HEK293 (cell line): ENCODE data around the gene ADAMTSL2.

Experiments
- CTCF ChIA-PET: fragments of 350-600 bp; formaldehyde crosslinking; extraction: SDS; loops from one replicate; lab custom pipeline; 2021; ENCODE audit warnings: antibody characterized with exemption; lab: Yijun Ruan, JAX
- POLR2A ChIA-PET: fragments of 300-600 bp; formaldehyde crosslinking; extraction: SDS; loops from one replicate; lab custom pipeline; 2020; ENCODE audit warnings: antibody characterized with exemption, inconsistent platforms; lab: Yijun Ruan, JAX
- H3K27ac ChIP-seq: fragments of 200-500 bp; sonication (Bioruptor generic); 2 replicates; pipeline ENCODE4 v1.5.1; 2014; ENCODE audit warnings: low read depth, low read length, control low read depth, inconsistent platforms; ENCODE audit errors: extremely low read depth
- H3K36me3 ChIP-seq, 2 experiments: fragments of 200-500 bp in 1 of 2; sonication (Bioruptor generic) in 1 of 2; 1 replicate in 1 of 2; 2 replicates in 1 of 2; pipeline ENCODE4 v1.5.1; 2014 to 2017; ENCODE audit warnings: inconsistent platforms in 2 of 2, low read length in 2 of 2; ENCODE audit not compliant: control insufficient read depth in 2 of 2, insufficient read depth in 1 of 2
- H3K4me1 ChIP-seq: fragments of 200-500 bp; sonication (Bioruptor generic); 2 replicates; pipeline ENCODE4 v1.5.1; 2014; ENCODE audit warnings: mild to moderate bottlenecking, low read length, inconsistent platforms; ENCODE audit not compliant: control insufficient read depth, insufficient read depth
- H3K4me3 ChIP-seq: 2 replicates; pipeline ENCODE4 v1.5.1; 2011; ENCODE audit warnings: low read depth, mild to moderate bottlenecking, control low read depth, low read length, moderate library complexity
- H3K9me3 ChIP-seq: fragments of 200-500 bp; sonication (Bioruptor generic); 2 replicates; pipeline ENCODE4 v1.5.1; 2014; ENCODE audit warnings: low read depth, low read length, inconsistent platforms; ENCODE audit not compliant: control insufficient read depth, insufficient read depth
- KLF1 ChIP-seq: fragments of 450-650 bp; formaldehyde crosslinking; IDR thresholded peaks from 2 replicates; pipeline ENCODE4 v1.5.1; 2016; ENCODE audit warnings: missing biosample characterization, missing genetic modification characterization
- KLF7 ChIP-seq: fragments of 450-650 bp; formaldehyde crosslinking; IDR thresholded peaks from 2 replicates; pipeline ENCODE4 v1.5.1; 2016; ENCODE audit warnings: missing biosample characterization, missing genetic modification characterization, borderline replicate concordance
- MZF1 ChIP-seq: fragments of 450-650 bp; formaldehyde crosslinking; IDR thresholded peaks from 2 replicates; pipeline ENCODE4 v1.5.1; 2017; ENCODE audit warnings: missing biosample characterization, missing genetic modification characterization, borderline replicate concordance
- OVOL3 ChIP-seq: fragments of 450-650 bp; formaldehyde crosslinking; IDR thresholded peaks from 2 replicates; pipeline ENCODE4 v1.5.1; 2016; ENCODE audit warnings: missing biosample characterization, missing genetic modification characterization
- WT1 ChIP-seq: fragments of 450-650 bp; formaldehyde crosslinking; IDR thresholded peaks from 2 replicates; pipeline ENCODE4 v1.5.1; 2016; ENCODE audit warnings: missing biosample characterization, missing genetic modification characterization
- YY1 ChIP-seq: fragments of 450-650 bp; formaldehyde crosslinking; IDR thresholded peaks from 2 replicates; pipeline ENCODE4 v1.5.1; 2018; ENCODE audit warnings: missing biosample characterization, missing genetic modification characterization
- ZFP37 ChIP-seq: fragments of 450-650 bp; formaldehyde crosslinking; IDR thresholded peaks from 2 replicates; pipeline ENCODE4 v1.5.1; 2016; ENCODE audit warnings: missing biosample characterization, missing genetic modification characterization
- ZIC2 ChIP-seq: fragments of 450-650 bp; formaldehyde crosslinking; IDR thresholded peaks from 2 replicates; pipeline ENCODE4 v1.5.1; 2016; ENCODE audit warnings: missing biosample characterization, missing genetic modification characterization
- ZNF112 ChIP-seq: fragments of 450-650 bp; formaldehyde crosslinking; IDR thresholded peaks from 2 replicates; pipeline ENCODE4 v1.5.0; 2017; ENCODE audit warnings: missing biosample characterization, missing genetic modification characterization
- ZNF239 ChIP-seq: fragments of 450-650 bp; formaldehyde crosslinking; IDR thresholded peaks from 2 replicates; pipeline ENCODE4 v1.5.1; 2016; ENCODE audit warnings: missing biosample characterization, missing genetic modification characterization
- ZNF266 ChIP-seq: fragments of 450-650 bp; formaldehyde crosslinking; IDR thresholded peaks from 2 replicates; pipeline ENCODE4 v1.5.1; 2016; ENCODE audit warnings: missing biosample characterization, missing genetic modification characterization, low read depth
- ZNF274 ChIP-seq, 2 experiments: fragments of 200-500 bp in 1 of 2; fragments of 450-650 bp in 1 of 2; sonication (Bioruptor generic) in 1 of 2; formaldehyde crosslinking in 1 of 2; IDR thresholded peaks; 2 replicates each; pipeline versions ENCODE4 v1.5.1 to v1.6.1; 2014 to 2016; ENCODE audit warnings: borderline replicate concordance in 1 of 2, inconsistent platforms in 1 of 2, low read length in 1 of 2, missing biosample characterization in 1 of 2, missing genetic modification characterization in 1 of 2
- ZNF302 ChIP-seq: fragments of 450-650 bp; formaldehyde crosslinking; IDR thresholded peaks from 2 replicates; pipeline ENCODE4 v1.5.1; 2016; ENCODE audit warnings: missing biosample characterization, missing genetic modification characterization, low read depth
- ZNF335 ChIP-seq: fragments of 450-650 bp; formaldehyde crosslinking; conservative IDR thresholded peaks from 2 replicates; pipeline ENCODE4 v1.5.1; 2016; ENCODE audit warnings: missing biosample characterization, missing genetic modification characterization
- ZNF416 ChIP-seq: fragments of 450-650 bp; formaldehyde crosslinking; IDR thresholded peaks from 2 replicates; pipeline ENCODE4 v1.5.1; 2016; ENCODE audit warnings: missing biosample characterization, missing genetic modification characterization
- ZNF514 ChIP-seq: fragments of 450-650 bp; formaldehyde crosslinking; IDR thresholded peaks from 2 replicates; pipeline ENCODE4 v1.5.1; 2016; ENCODE audit warnings: missing biosample characterization, missing genetic modification characterization
- ZNF544 ChIP-seq: fragments of 450-650 bp; formaldehyde crosslinking; IDR thresholded peaks from 2 replicates; pipeline ENCODE4 v1.5.0; 2017; ENCODE audit warnings: missing biosample characterization, missing genetic modification characterization
- ZNF548 ChIP-seq: fragments of 450-650 bp; formaldehyde crosslinking; IDR thresholded peaks from 2 replicates; pipeline ENCODE4 v1.5.1; 2016; ENCODE audit warnings: missing biosample characterization, missing genetic modification characterization
- ZNF571 ChIP-seq: fragments of 450-650 bp; formaldehyde crosslinking; IDR thresholded peaks from 2 replicates; pipeline ENCODE4 v1.5.0; 2017; ENCODE audit warnings: missing biosample characterization, missing genetic modification characterization
- ZNF580 ChIP-seq: fragments of 450-650 bp; formaldehyde crosslinking; IDR thresholded peaks from 2 replicates; pipeline ENCODE4 v1.5.1; 2016; ENCODE audit warnings: missing biosample characterization, missing genetic modification characterization
- ZNF677 ChIP-seq: fragments of 450-650 bp; IDR thresholded peaks from 2 replicates; pipeline ENCODE4 v1.5.0; 2018; ENCODE audit warnings: missing biosample characterization, mild to moderate bottlenecking, missing genetic modification characterization, moderate library complexity
- TF ChIP-seq, protein P1 (sequence below): fragments of 450-650 bp; formaldehyde crosslinking; IDR thresholded peaks from 2 replicates; pipeline ENCODE4; 2016; ENCODE audit warnings: missing biosample characterization, missing genetic modification characterization
- TF ChIP-seq, protein P2 (sequence below): fragments of 450-650 bp; formaldehyde crosslinking; IDR thresholded peaks from 2 replicates; pipeline ENCODE4 v1.5.1; 2016; ENCODE audit warnings: missing biosample characterization, missing genetic modification characterization, borderline replicate concordance
- TF ChIP-seq, protein P3 (sequence below): fragments of 450-650 bp; formaldehyde crosslinking; IDR thresholded peaks from 2 replicates; pipeline ENCODE4 v1.5.1; 2016; ENCODE audit warnings: missing biosample characterization, missing genetic modification characterization
- TF ChIP-seq, protein P4 (sequence below): fragments of 450-650 bp; formaldehyde crosslinking; IDR thresholded peaks from 2 replicates; pipeline ENCODE4 v1.5.1; 2016; ENCODE audit warnings: missing biosample characterization, missing genetic modification characterization, borderline replicate concordance

Gene ADAMTSL2

GRCh38 chr9:133584559-133585476 is 50.3 kb downstream of the ADAMTSL2 start:
- ChIA-PET POLR2A (interaction anchor here (1.0 kb wide), 1 partner anchor 555 kb away, joined by 3 read pairs; no protein-coding TSS in a partner anchor), CTCF (interaction anchor here (0.6 kb wide), 1 partner anchor 14 kb away, joined by 3 read pairs; no protein-coding TSS in a partner anchor)
- H3K27ac ChIP-seq = peak overlapping the region; percentile 77
- TF ChIP-seq ZNF416 (tag by site-specific recombination) (no peak), ZNF302 (tag by site-specific recombination) (no peak), ZNF335 (tag by site-specific recombination) (peak; percentile 89), ZNF580 (tag by site-specific recombination) (no peak), ZNF677 (tag by site-specific recombination) (no peak), ZNF548 (tag by site-specific recombination) (no peak), KLF7 (tag by site-specific recombination) (no peak), KLF1 (tag by site-specific recombination) (no peak; the same call in 1 of the 2 replicates), ZNF514 (no peak), ZNF239 (tag by site-specific recombination) (no peak), MZF1 (tag by site-specific recombination) (no peak), OVOL3 (tag by site-specific recombination) (no peak), ZNF266 (tag by site-specific recombination) (no peak), ZNF274 (IDR thresholded peaks at IDR 0.05; ENCODE audit: low read length) (no peak), ZNF274 (tag by site-specific recombination; IDR thresholded peaks at IDR 0.05; ENCODE audit: borderline replicate concordance) (no peak), ZIC2 (tag by site-specific recombination) (peak; percentile 98), ZFP37 (tag by site-specific recombination) (no peak), ZNF544 (no peak), ZNF571 (tag by site-specific recombination) (no peak), YY1 (tag by site-specific recombination) (no peak), ZNF112 (tag by site-specific recombination) (no peak), WT1 (tag by site-specific recombination) (no peak; the same call in 1 of the 2 replicates)
- TF ChIP-seq, protein P1, sequence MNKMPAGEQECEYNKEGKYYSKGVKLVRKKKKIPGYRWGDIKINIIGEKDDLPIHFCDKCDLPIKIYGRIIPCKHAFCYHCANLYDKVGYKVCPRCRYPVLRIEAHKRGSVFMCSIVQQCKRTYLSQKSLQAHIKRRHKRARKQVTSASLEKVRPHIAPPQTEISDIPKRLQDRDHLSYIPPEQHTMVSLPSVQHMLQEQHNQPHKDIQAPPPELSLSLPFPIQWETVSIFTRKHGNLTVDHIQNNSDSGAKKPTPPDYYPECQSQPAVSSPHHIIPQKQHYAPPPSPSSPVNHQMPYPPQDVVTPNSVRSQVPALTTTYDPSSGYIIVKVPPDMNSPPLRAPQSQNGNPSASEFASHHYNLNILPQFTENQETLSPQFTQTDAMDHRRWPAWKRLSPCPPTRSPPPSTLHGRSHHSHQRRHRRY = no peak
- TF ChIP-seq, protein P2, sequence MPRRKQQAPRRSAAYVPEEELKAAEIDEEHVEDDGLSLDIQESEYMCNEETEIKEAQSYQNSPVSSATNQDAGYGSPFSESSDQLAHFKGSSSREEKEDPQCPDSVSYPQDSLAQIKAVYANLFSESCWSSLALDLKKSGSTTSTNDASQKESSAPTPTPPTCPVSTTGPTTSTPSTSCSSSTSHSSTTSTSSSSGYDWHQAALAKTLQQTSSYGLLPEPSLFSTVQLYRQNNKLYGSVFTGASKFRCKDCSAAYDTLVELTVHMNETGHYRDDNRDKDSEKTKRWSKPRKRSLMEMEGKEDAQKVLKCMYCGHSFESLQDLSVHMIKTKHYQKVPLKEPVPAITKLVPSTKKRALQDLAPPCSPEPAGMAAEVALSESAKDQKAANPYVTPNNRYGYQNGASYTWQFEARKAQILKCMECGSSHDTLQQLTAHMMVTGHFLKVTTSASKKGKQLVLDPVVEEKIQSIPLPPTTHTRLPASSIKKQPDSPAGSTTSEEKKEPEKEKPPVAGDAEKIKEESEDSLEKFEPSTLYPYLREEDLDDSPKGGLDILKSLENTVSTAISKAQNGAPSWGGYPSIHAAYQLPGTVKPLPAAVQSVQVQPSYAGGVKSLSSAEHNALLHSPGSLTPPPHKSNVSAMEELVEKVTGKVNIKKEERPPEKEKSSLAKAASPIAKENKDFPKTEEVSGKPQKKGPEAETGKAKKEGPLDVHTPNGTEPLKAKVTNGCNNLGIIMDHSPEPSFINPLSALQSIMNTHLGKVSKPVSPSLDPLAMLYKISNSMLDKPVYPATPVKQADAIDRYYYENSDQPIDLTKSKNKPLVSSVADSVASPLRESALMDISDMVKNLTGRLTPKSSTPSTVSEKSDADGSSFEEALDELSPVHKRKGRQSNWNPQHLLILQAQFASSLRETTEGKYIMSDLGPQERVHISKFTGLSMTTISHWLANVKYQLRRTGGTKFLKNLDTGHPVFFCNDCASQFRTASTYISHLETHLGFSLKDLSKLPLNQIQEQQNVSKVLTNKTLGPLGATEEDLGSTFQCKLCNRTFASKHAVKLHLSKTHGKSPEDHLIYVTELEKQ (tag by site-specific recombination) = no peak
- TF ChIP-seq, protein P3, sequence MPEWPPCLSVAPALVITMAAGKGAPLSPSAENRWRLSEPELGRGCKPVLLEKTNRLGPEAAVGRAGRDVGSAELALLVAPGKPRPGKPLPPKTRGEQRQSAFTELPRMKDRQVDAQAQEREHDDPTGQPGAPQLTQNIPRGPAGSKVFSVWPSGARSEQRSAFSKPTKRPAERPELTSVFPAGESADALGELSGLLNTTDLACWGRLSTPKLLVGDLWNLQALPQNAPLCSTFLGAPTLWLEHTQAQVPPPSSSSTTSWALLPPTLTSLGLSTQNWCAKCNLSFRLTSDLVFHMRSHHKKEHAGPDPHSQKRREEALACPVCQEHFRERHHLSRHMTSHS (tag by site-specific recombination) = no peak
- TF ChIP-seq, protein P4, sequence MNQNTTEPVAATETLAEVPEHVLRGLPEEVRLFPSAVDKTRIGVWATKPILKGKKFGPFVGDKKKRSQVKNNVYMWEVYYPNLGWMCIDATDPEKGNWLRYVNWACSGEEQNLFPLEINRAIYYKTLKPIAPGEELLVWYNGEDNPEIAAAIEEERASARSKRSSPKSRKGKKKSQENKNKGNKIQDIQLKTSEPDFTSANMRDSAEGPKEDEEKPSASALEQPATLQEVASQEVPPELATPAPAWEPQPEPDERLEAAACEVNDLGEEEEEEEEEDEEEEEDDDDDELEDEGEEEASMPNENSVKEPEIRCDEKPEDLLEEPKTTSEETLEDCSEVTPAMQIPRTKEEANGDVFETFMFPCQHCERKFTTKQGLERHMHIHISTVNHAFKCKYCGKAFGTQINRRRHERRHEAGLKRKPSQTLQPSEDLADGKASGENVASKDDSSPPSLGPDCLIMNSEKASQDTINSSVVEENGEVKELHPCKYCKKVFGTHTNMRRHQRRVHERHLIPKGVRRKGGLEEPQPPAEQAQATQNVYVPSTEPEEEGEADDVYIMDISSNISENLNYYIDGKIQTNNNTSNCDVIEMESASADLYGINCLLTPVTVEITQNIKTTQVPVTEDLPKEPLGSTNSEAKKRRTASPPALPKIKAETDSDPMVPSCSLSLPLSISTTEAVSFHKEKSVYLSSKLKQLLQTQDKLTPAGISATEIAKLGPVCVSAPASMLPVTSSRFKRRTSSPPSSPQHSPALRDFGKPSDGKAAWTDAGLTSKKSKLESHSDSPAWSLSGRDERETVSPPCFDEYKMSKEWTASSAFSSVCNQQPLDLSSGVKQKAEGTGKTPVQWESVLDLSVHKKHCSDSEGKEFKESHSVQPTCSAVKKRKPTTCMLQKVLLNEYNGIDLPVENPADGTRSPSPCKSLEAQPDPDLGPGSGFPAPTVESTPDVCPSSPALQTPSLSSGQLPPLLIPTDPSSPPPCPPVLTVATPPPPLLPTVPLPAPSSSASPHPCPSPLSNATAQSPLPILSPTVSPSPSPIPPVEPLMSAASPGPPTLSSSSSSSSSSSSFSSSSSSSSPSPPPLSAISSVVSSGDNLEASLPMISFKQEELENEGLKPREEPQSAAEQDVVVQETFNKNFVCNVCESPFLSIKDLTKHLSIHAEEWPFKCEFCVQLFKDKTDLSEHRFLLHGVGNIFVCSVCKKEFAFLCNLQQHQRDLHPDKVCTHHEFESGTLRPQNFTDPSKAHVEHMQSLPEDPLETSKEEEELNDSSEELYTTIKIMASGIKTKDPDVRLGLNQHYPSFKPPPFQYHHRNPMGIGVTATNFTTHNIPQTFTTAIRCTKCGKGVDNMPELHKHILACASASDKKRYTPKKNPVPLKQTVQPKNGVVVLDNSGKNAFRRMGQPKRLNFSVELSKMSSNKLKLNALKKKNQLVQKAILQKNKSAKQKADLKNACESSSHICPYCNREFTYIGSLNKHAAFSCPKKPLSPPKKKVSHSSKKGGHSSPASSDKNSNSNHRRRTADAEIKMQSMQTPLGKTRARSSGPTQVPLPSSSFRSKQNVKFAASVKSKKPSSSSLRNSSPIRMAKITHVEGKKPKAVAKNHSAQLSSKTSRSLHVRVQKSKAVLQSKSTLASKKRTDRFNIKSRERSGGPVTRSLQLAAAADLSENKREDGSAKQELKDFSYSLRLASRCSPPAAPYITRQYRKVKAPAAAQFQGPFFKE = no peak

More at GRCh38 chr9:133584559-133585476, 50.3 kb downstream of the ADAMTSL2 start:
- Histone ChIP-seq H3K9me3 (no peaks in the 10 kb centered on the region), H3K4me3 (no peak overlapping the region), H3K4me1 (peaks cover 13% of the 10 kb centered on the region), H3K36me3 (no peaks in the 10 kb centered on the region)
